Smooth muscle cell (in vitro differentiated cells): ENCODE measurements around the gene CSNK1G2. TPM values are rescaled to one million over a fixed set of nuclear protein-coding genes. Genes with fewer than 3 reads are reported as not detected.
A peak's percentile ranks its signal among the peaks of the same experiment; 100 is the strongest.

Experiments used
- DNase-seq: peaks from one replicate; lab custom pipeline; 2025; ENCODE audit not compliant: unreplicated experiment; lab: John Stamatoyannopoulos, UW
- H2AFZ ChIP-seq: fragments of 200-600 bp; sonication (generic); 2 replicates; pipeline ENCODE4 v1.6.0; 2016; ENCODE audit warnings: antibody characterized with exemption, low read depth, mild to moderate bottlenecking
- H3F3A ChIP-seq: fragments of 200-600 bp; sonication (generic); 2 replicates; pipeline ENCODE4 v1.6.0; 2017; ENCODE audit warnings: antibody characterized with exemption, low read depth
- H3K27ac ChIP-seq: fragments of 200-600 bp; sonication (generic); 2 replicates; pipeline ENCODE4 v1.5.1; 2016; ENCODE audit warnings: low read depth, mild to moderate bottlenecking
- H3K27me3 ChIP-seq: fragments of 200-600 bp; sonication (generic); 2 replicates; pipeline ENCODE4 v1.6.1; 2016; ENCODE audit warnings: low read depth, mild to moderate bottlenecking
- H3K36me3 ChIP-seq: fragments of 200-600 bp; sonication (generic); 2 replicates; pipeline ENCODE4 v1.5.1; 2016; ENCODE audit warnings: low read depth
- H3K4me1 ChIP-seq: fragments of 200-600 bp; sonication (generic); 2 replicates; pipeline ENCODE4 v1.5.1; 2016; ENCODE audit warnings: low read depth
- H3K4me2 ChIP-seq: fragments of 200-600 bp; sonication (generic); 2 replicates; pipeline ENCODE4 v1.6.0; 2016; ENCODE audit warnings: mild to moderate bottlenecking
- H3K4me3 ChIP-seq: fragments of 200-600 bp; sonication (generic); 2 replicates; pipeline ENCODE4 v1.5.1; 2016; ENCODE audit warnings: mild to moderate bottlenecking
- H3K79me2 ChIP-seq: fragments of 200-600 bp; sonication (generic); 2 replicates; pipeline ENCODE4 v1.6.0; 2016; ENCODE audit warnings: low read depth, mild to moderate bottlenecking
- H3K9ac ChIP-seq: fragments of 200-600 bp; sonication (generic); 2 replicates; pipeline ENCODE4 v1.6.0; 2016; ENCODE audit warnings: low read depth
- H3K9me3 ChIP-seq: fragments of 200-600 bp; sonication (generic); replicated peaks from 2 replicates; pipeline ENCODE4 v1.5.1; 2016; ENCODE audit warnings: low read depth
- H4K20me1 ChIP-seq: fragments of 200-600 bp; sonication (generic); 2 replicates; pipeline ENCODE4 v1.6.0; 2016; ENCODE audit warnings: low read depth
- CTCF ChIP-seq: fragments of 200-600 bp; sonication (generic); IDR thresholded peaks from 2 replicates; pipeline ENCODE4 v1.5.1; 2017; ENCODE audit warnings: borderline replicate concordance, mild to moderate bottlenecking, antibody characterized with exemption; ENCODE audit not compliant: insufficient read depth, poor library complexity, severe bottlenecking
- WGBS: methylation state at CpG from one replicate; pipeline ENCODE4 v1.1.7; 2016; ENCODE audit warnings: low lambda C conversion rate; 5-methylcytosine and 5-hydroxymethylcytosine counted together
- polyA plus RNA-seq: library from polyadenylated mRNA; unstranded; fragments of >200 nt; fragmentation: Nextera tagmentation; extraction: Ambion mirVana; gene quantifications from 2 replicates; pipeline ENCODE4 v1.2.1, GENCODE V29; 2016
- total RNA-seq: library from RNA; depleted of rRNA; stranded (reverse); fragments of >200 nt; gene quantifications from 2 replicates; pipeline ENCODE4 v1.2.3, GENCODE V29; 2014

CSNK1G2 gene
- total and polyA plus RNA-seq, 2 experiments from 2014 or later = 53.5 to 74.9 TPM

- no peaks in the 10 kb centered on the region for H3K36me3 ChIP-seq
- H3K4me2 ChIP-seq = no peak overlapping the region
- no peak overlapping the region for H2AFZ ChIP-seq
- H3K4me3 ChIP-seq = no peak overlapping the region
- no peak for TF ChIP-seq CTCF
- peaks cover 3% of the 10 kb centered on the region for H3F3A ChIP-seq
- H3K27me3 ChIP-seq = no peaks in the 10 kb centered on the region
- no peaks in the 10 kb centered on the region for H4K20me1 ChIP-seq
- no peak for DNase-seq
- no peaks in the 10 kb centered on the region for H3K9me3 ChIP-seq
- no peak overlapping the region for H3K27ac ChIP-seq
- no peaks in the 10 kb centered on the region for H3K79me2 ChIP-seq
- H3K9ac ChIP-seq = no peak overlapping the region
- no peaks in the 10 kb centered on the region for H3K4me1 ChIP-seq
- 97% methylated on average over 24 of the region's 35 CpGs for WGBS
These were observed 16.5 kb upstream of the CSNK1G2 start for GRCh38 chr19:1924320-1924961.

- H3K36me3 ChIP-seq = no peaks in the 10 kb centered on the region
- H3F3A ChIP-seq = peaks cover 3% of the 10 kb centered on the region
These were observed 15.4 kb upstream of the CSNK1G2 start for GRCh38 chr19:1925544-1925943.

GRCh38 chr19:1929021-1929742 lies 11.8 kb upstream of the CSNK1G2 start:
- peak; percentile 88 for TF ChIP-seq CTCF
- no peaks in the 10 kb centered on the region for H4K20me1 ChIP-seq
- no peaks in the 10 kb centered on the region for H3K79me2 ChIP-seq
- no peak overlapping the region for H3K9ac ChIP-seq
- peak; percentile 38 for DNase-seq
- peak overlapping the region; percentile 45 for H2AFZ ChIP-seq
- peak overlapping the region; percentile 86 for H3K4me2 ChIP-seq
- no peaks in the 10 kb centered on the region for H3K9me3 ChIP-seq
- no peaks in the 10 kb centered on the region for H3K36me3 ChIP-seq
- 24% methylated on average over 40 of the region's 42 CpGs for WGBS
- H3K4me1 ChIP-seq = no peaks in the 10 kb centered on the region
- H3K27me3 ChIP-seq = no peaks in the 10 kb centered on the region
- H3K27ac ChIP-seq = no peak overlapping the region
- H3F3A ChIP-seq = peaks cover 3% of the 10 kb centered on the region
- peak overlapping the region; percentile 48 for H3K4me3 ChIP-seq

More at GRCh38 chr19:1925544-1925943, 15.4 kb upstream of the CSNK1G2 start:
- WGBS = 96% methylated on average over 16 of the region's 16 CpGs
- H3K9ac ChIP-seq = no peak overlapping the region
- no peaks in the 10 kb centered on the region for H3K79me2 ChIP-seq
- no peaks in the 10 kb centered on the region for H4K20me1 ChIP-seq
- no peaks in the 10 kb centered on the region for H3K9me3 ChIP-seq
- no peak overlapping the region for H3K4me2 ChIP-seq
- no peak for TF ChIP-seq CTCF
- H2AFZ ChIP-seq = no peak overlapping the region
- H3K27me3 ChIP-seq = no peaks in the 10 kb centered on the region
- H3K4me1 ChIP-seq = no peaks in the 10 kb centered on the region
- H3K27ac ChIP-seq = no peak overlapping the region
- H3K4me3 ChIP-seq = no peak overlapping the region
- DNase-seq = no peak
